ENCODE results near the gene FIBCD1.

FIBCD1 gene

GRCh38 chr9:130878295-130878694 lies 60.8 kb downstream of the FIBCD1 start:
- no peaks in the 10 kb centered on the region for H3K27me3 ChIP-seq (replicated peaks; ENCODE audit: control insufficient read depth, insufficient read depth, low read length)
- DNase-seq (ENCODE audit: extremely low read depth, insufficient read length) = no peak
- no peak for TF ChIP-seq CTCF (IDR thresholded peaks at IDR 0.05; ENCODE audit: insufficient read depth, low read length, poor library complexity, severe bottlenecking)
- H3K4me3 ChIP-seq (replicated peaks; ENCODE audit: low read depth, low read length) = no peak overlapping the region
- H3K36me3 ChIP-seq (ENCODE audit: control insufficient read depth, insufficient read depth, low read length) = peaks cover 29% of the 10 kb centered on the region

DNA sequence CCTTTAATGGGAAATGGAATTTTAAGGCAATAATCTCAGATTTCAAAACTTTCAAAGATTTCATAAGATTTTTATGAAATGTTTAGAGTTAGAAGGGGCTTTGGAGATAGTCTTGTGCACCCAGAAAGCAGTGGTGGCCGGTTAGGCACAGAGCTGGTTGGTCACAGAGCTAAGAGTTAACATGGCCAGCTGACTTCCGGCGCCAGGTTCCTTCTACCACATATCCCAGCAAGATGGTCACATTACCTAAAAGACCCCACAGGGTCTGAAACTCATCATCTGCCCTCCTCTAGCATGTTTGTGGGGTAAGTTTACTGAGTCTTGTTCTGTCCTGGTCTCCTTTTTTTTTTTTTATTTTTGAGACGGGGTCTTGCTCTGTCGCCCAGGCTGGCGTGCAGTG lies 61.7 kb downstream of the FIBCD1 start:
- Histone ChIP-seq H3K4me3 (replicated peaks; ENCODE audit: low read depth, low read length) (no peak overlapping the region), H3K27me3 (replicated peaks; ENCODE audit: control insufficient read depth, insufficient read depth, low read length) (no peaks in the 10 kb centered on the region), H3K36me3 (ENCODE audit: control insufficient read depth, insufficient read depth, low read length) (peaks cover 34% of the 10 kb centered on the region)
- no peak for TF ChIP-seq CTCF (IDR thresholded peaks at IDR 0.05; ENCODE audit: insufficient read depth, low read length, poor library complexity, severe bottlenecking)
- DNase-seq (ENCODE audit: extremely low read depth, insufficient read length) = no peak

DNA sequence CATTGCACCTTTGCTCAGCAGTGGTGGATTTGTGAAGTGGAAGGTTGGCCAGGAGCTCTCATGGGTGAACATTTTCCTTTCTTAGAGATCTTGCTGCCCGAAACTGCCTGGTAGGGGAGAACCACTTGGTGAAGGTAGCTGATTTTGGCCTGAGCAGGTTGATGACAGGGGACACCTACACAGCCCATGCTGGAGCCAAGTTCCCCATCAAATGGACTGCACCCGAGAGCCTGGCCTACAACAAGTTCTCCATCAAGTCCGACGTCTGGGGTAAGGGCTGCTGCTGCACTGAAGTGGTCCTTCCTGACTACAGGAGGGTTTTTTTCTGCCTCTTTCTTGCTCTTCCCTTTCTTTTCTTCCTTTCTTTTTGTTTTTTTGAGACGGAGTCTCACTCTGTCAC lies 64.3 kb downstream of the FIBCD1 start:
- Histone ChIP-seq H3K27me3 (replicated peaks; ENCODE audit: control insufficient read depth, insufficient read depth, low read length) (no peaks in the 10 kb centered on the region), H3K4me3 (replicated peaks; ENCODE audit: low read depth, low read length) (no peak overlapping the region), H3K36me3 (ENCODE audit: control insufficient read depth, insufficient read depth, low read length) (peaks cover 20% of the 10 kb centered on the region)
- TF ChIP-seq CTCF (IDR thresholded peaks at IDR 0.05; ENCODE audit: insufficient read depth, low read length, poor library complexity, severe bottlenecking) = no peak
- DNase-seq (ENCODE audit: extremely low read depth, insufficient read length) = no peak

DNA sequence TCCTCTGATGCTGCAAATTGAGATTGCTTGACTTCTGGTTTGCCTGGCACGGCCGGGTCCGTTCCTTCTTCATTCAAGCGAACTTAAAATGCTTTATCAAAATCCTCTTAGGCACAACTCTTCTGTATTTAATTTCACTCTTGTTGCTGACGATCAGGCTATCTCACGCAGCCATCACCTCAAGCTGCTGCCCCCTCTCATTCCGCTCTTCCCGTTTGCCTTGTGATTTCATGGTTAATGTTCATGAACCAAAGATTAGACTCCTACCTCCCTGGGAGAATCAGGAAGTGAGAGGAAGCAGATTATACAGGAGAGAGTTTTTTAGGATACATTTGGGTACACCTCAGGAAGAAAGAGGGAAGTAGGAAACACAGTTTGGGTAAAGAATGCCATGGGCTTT lies 65.1 kb downstream of the FIBCD1 start:
- no peak for DNase-seq (ENCODE audit: extremely low read depth, insufficient read length)
- no peak overlapping the region for H3K4me3 ChIP-seq (replicated peaks; ENCODE audit: low read depth, low read length)
- H3K27me3 ChIP-seq (replicated peaks; ENCODE audit: control insufficient read depth, insufficient read depth, low read length) = no peaks in the 10 kb centered on the region
- TF ChIP-seq CTCF (IDR thresholded peaks at IDR 0.05; ENCODE audit: insufficient read depth, low read length, poor library complexity, severe bottlenecking) = no peak
- peaks cover 20% of the 10 kb centered on the region for H3K36me3 ChIP-seq (ENCODE audit: control insufficient read depth, insufficient read depth, low read length)

GRCh38 chr9:130872912-130873503 lies 66.0 kb downstream of the FIBCD1 start:
- no peak for DNase-seq (ENCODE audit: extremely low read depth, insufficient read length)
- Histone ChIP-seq H3K27me3 (replicated peaks; ENCODE audit: control insufficient read depth, insufficient read depth, low read length) (no peaks in the 10 kb centered on the region), H3K36me3 (ENCODE audit: control insufficient read depth, insufficient read depth, low read length) (peaks cover 17% of the 10 kb centered on the region), H3K4me3 (replicated peaks; ENCODE audit: low read depth, low read length) (no peak overlapping the region)
- TF ChIP-seq CTCF (IDR thresholded peaks at IDR 0.05; ENCODE audit: insufficient read depth, low read length, poor library complexity, severe bottlenecking) = no peak

GRCh38 chr9:130872508-130872907 lies 66.5 kb downstream of the FIBCD1 start:
- no peak for DNase-seq (ENCODE audit: extremely low read depth, insufficient read length)
- Histone ChIP-seq H3K36me3 (ENCODE audit: control insufficient read depth, insufficient read depth, low read length) (peaks cover 17% of the 10 kb centered on the region), H3K27me3 (replicated peaks; ENCODE audit: control insufficient read depth, insufficient read depth, low read length) (no peaks in the 10 kb centered on the region), H3K4me3 (replicated peaks; ENCODE audit: low read depth, low read length) (no peak overlapping the region)
- no peak for TF ChIP-seq CTCF (IDR thresholded peaks at IDR 0.05; ENCODE audit: insufficient read depth, low read length, poor library complexity, severe bottlenecking)

Measured in GM06990 (cell line).